GM23338 (cell line): Measurements from ENCODE around the gene NLGN4X.

Source experiments
- CTCF ChIP-seq, 2 experiments: fragments of 200-600 bp in 1 of 2; sonication (generic) in 1 of 2; conservative IDR thresholded peaks; 2 replicates each; pipeline versions ENCODE4 v1.5.1 to v1.6.1; 2016 to 2017; ENCODE audit warnings: antibody characterized with exemption in 2 of 2, low read depth in 2 of 2, mild to moderate bottlenecking in 2 of 2, moderate library complexity in 1 of 2
- POLR2AphosphoS5 ChIP-seq: IDR thresholded peaks from 2 replicates; pipeline ENCODE4 v1.6.1; 2016; ENCODE audit warnings: antibody characterized with exemption, low read depth
- REST ChIP-seq: IDR thresholded peaks from one replicate; pipeline ENCODE4 v1.6.1; 2018; ENCODE audit warnings: antibody characterized with exemption; ENCODE audit not compliant: unreplicated experiment
- ZNF462 ChIP-seq: fragments of 250-450 bp; sonication (Bioruptor Pico); IDR thresholded peaks from 2 replicates; pipeline ENCODE4 v1.5.0; 2020; ENCODE audit warnings: mild to moderate bottlenecking, moderate library complexity

- TF ChIP-seq CTCF (conservative IDR thresholded peaks at IDR 0.05; ENCODE audit: low read depth in 2 of 2) (no peak), POLR2AphosphoS5 (no peak), REST (no peak), ZNF462 (CRISPR knock-in tag) (no peak)
These were observed 337.3 kb downstream of the NLGN4X start for GRCh38 chrX:5891378-5891777.
